SW 1271 (cell line): ENCODE results near the gene OLFM3.

Experiments
- DNase-seq, 2 experiments: peaks; one replicate each; lab custom pipeline; 2025; lab: John Stamatoyannopoulos, UW

Gene OLFM3

DNA sequence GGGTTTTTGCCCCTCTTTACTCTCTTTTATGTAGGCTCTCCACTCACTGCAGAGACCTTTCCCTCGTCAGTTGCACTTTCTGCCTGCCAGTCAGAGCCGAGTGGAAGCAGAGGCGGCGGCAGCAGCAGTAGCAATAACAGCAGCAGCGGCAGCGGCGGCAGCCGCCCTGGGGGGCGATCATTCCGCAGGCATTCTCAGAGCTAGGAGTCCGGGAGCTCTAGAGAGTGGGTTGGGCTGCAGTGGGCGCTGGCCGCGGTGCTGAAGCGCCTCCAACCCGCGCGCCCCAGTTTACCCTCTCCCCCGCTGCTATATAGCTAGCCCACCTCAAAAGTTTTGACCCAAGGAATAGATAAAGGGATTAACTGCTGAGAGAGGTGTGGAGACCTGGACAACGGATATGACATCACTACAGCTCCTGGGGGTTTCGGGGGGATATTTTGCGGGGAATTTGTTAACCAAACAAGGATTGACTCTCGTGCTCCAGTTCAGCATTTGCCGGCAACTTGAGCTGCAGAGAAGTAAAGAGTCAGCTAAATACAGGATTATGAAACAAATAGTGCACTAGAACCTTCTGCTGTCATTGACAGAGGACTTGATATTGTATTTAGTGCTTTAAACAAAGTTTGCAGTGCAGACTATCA, at the start of gene OLFM3:
OLFM3 (minus strand) TSS at position 102 of the 641 bp plus-strand sequence.
- DNase-seq = no peak

DNA sequence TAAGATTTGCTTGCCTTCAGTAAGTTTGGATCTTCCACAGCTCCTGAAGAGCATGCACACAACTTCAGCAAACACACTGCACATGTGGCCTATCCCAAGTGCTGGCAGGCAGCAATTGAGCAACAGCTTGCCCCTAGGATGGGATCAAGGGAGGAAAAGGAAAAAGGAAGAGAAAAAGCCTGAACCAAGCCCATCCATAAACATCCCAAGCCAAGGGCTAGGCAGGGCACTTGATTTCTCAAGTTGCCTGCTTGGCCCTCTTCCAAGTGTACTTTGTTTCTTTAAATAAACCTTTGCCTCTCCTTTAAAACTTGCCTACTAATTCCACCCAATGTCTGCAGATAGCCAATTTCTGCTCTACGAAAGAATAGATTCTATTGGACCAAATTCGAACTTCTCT, 49.0 kb upstream of the OLFM3 start:
- DNase-seq = no peak

DNA sequence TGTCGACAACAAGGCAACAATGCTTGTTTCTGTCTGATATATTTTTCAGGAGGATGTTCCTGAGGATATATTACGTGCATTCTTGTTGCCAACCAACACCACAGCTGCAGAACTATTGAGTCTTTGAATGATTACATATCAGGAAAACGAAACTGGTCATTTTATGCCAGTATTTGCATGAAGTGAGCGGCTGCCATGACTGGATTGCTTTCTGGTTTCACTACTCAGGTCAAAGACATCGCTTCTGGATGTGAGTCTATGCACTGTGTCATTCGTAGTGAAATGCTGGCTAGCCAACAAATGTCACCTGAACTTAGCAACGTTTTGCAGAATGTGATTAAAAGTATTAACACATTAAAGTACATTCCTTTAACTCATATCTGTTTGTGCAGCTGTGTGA, 35.8 kb upstream of the OLFM3 start:
- no peak for DNase-seq

DNA sequence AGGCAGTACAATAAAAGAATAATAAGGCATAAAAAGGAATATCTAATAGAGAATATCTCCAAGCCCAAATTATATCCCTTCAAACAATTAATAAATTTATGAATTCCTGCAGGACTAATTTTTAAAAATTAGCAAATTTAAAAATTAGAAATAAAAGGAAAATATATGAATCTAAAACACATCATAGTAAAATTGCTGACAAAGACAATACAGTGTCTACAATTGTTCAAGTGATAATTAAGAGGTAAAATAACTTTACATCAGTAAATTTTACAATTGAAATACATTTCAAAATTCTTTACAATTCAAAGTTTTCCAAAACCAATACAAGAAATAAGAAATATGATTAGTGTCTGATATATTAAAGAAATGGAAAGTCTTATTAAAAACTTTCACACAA, 22.8 kb upstream of the OLFM3 start:
- no peak for DNase-seq

DNA sequence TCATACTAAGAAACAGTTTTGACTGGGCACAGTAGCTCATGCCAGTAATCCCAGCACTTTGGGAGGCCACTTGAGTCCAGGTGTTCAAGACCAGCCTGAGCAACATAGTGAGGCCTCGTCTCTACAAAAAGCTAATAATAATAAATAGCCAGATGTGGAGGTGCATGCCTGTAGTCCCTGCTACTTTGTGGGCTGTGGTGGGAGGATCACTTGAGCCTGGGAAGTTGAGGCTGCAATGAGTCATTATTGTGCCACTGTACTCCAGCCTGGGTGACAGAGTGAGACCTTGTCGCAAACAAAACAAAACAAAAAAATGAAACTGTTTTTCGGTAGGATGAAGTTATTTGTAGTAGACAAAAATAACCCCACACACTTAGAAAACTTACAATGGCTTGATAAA, 19.0 kb upstream of the OLFM3 start:
- DNase-seq = no peak

DNA sequence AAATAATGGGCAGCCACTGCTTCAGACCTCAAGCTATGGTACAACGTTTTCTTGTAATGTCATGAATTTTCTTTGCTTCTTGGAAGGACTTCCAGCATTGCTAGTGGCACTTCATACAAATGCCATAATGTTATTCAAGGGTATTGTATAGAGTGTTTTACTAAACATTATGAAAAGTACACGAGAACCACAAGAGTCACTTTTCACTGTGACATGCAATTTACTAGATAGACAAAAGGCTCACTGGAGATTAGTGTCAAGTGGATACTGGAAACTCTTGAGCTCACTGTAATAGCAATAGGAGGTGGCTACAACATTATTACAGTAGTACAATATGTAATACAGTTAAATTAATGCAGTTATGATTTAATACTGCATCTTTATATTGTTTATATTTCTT, 5.3 kb upstream of the OLFM3 start:
- DNase-seq = no peak

DNA sequence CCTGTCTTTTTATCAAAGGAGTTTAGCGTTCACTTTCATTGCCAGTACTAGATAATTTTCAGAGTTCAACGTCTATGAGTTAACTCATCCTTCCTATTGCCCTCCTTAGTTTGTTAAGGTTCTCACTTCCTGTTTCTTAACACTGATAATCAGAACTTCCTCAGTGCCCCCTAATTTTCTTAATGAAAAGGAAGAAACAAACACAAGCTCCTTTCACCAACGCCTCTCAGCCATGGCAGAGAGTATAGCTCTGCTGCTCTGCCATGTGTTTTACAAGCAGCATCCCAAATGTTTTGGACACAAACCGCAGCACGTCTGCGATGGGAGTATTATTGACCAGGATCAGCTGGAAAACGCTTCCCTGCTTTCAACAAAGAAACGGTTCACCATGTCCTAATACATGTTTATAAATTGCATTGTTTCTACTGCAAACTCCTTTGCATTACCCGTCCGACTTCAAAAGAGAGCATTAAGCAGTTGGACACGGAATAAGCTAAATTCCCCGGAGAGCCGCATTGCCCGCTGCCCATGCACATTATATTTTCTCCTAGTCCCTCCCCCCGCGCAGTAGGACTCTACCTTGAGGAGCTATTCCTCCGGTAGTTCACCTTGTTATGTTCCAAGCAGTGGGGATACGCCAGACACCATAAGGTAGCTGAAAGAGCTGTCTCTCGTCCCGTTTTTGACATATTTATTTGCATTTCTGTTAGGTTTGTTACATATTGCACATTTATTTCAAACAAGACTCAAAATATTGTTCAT, 561 bp downstream of the OLFM3 start:
- DNase-seq = no peak

DNA sequence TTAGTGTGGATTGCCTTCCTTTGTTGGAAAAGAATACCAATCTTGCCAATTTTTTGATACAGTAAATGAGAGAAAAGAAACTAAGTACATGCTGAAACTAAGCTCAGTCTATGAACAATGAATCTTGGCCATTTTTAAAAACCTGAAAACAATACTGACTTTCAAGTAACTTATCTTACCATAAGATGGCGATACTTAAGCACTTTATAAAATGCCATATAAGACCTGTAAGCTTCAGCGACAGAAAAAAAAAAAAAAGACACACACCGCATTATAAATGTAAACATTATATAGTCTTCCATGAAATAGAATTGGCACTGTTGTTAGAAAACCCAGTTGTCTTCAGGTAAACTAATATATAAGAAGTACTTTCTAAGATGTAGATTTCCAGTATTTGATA, 3.0 kb downstream of the OLFM3 start:
- DNase-seq = peak in 1 of 2 experiments; percentile 17

DNA sequence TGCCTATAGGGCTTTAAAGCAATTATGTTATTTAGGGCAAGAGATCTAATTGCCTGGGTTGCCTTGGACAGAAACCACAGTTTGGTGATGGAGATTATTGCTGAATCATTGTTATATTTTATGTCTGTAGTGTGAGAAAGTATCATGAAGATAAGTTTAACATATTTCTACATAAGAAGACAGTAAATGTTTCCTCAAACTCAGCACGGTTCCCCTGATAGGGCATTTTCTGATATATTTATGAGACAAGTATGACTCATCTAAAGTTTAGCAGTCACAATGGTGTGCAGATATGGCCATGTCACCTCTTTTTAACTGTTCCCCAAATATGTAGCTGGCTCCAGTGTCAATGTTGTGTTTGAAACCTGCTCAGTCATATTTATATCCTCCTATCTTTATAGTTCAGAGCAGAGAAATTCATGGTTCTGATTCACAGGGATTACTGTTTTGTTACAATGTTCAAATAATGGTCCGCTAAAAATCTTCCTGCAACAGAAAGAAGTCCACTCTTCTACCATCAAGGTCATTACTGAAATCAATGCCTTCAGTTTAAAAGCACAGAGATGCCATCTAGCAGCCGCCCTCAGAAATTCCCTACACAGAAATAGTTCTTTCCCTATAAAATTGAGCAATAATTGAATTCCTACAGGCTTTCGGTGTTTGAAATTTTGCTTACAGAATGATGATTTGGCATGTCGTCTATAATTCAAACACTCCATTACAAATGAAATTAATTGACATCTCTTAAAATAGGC, 3.7 kb downstream of the OLFM3 start:
- no peak for DNase-seq

DNA sequence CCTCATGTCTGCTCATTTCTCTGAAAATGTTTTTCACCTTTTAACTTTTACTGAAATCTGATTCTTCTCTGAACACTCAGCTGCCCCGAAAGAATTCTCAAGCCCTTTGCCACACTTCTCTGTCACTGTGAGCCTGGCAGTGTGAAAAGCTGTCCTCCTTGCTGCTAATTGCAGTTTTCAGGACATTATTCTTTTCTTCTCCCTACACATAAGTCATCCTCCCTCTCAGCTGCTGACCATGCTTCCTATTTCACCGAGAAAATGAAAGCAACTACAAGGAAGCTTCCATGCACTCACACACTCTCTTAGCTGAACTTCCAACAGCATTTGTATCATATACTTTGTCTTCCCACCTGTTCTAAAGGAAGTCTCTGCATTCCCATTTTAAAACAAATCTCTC, 15.8 kb downstream of the OLFM3 start:
- DNase-seq = no peak

DNA sequence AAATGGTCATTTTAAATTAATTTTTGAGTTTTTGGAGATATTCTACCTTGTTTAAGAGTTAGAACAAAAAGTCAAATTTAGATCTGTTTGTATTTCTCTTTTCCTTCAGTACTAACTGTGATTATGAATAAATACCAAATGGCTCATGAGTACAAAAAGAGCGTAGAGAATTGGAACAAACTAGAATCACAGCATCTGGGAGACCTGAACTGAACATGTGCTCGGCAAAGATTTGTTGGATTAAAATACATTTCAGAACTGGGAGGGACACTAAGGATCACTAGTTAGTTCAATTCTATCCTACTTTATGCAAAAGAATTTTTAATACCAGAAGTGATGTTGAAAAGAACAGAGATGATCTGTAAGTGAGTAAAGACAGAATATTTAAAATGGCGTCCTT, 19.5 kb downstream of the OLFM3 start:
- no peak for DNase-seq

DNA sequence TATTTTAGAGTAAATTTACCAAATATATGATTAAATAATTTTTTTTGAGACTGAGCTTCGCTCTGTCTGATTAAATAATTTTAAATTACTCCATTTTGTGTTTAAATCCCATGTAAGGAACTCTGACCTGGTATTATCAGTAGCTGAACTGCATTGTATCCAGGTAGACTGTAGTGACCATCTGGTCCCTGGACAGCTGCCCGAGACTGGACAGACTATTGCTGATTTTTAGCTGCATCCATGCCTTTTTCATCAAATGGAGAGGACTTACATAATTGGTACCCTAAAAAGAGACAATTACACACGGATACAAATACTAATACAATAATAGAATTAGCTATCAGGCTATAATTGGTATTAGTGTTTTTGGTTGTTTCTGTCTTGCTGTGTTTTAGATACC, 20.6 kb downstream of the OLFM3 start:
- DNase-seq = no peak

DNA sequence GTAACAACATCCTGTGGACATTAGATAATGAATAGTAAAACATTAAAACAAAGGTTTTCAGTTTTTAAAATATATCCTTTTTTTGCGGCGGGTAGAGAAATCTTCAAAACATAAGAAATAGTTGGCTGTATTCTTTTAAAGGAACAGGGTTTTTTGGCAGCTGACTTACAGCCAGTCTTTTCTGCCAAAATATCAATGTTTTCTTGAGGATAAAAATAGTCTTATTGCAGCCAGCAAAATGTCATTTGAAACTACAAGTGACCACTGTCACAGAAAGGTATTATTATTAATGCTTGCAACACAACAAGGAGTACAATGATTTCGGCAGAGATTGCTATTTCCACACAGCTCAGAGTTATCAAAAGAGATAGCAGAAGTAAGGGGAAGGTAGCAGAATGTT, 21.4 kb downstream of the OLFM3 start:
- DNase-seq = no peak

DNA sequence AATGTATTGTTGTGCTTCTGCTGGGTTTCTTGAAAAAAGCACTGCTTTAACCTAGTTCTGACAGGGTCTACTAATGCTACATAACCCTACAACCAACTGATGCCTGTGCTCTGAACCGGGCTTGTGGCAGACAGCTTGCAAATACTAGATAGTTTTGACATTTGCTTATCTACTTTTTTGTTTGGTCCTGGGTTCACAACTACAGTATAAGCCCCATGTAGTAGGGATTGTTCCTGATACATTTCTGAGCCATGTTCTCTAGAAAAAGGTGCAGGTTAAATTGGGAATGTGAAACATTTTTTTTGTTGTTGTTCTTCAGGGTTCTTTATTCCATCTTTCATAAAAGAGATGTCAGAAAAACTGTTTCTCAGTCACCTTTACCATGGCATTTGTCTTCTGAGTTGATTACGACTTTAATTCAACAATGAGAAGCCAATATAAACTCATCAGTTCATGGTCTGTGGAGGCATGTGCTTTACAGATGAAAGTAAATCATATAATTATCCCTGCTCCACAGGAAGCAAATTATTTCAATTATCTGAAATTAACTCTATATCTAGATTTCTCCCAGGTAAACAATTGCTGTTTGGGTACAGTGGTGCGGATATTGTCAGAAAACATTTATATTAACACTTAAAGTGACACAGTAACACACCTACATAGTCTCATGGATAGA, 22.0 kb downstream of the OLFM3 start:
- DNase-seq = no peak

DNA sequence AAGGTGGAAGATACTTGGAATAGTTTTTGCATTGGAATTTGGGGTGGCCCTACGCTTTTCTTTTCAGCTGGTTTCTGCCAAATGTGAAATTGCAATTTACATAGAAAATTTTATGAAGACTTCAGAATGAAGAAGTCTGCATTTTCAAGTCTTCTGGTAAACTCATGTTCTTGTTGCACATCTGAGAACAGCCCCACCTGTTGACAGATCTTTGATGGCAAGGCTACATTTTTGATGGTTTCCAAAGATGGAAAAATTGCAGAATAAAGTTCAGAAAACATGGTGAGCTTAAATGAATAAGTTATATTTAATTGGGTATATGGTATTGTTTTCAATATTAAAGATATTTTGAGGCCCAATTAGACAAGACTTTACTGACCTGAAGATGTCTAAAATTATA, 25.4 kb downstream of the OLFM3 start:
- DNase-seq = no peak

DNA sequence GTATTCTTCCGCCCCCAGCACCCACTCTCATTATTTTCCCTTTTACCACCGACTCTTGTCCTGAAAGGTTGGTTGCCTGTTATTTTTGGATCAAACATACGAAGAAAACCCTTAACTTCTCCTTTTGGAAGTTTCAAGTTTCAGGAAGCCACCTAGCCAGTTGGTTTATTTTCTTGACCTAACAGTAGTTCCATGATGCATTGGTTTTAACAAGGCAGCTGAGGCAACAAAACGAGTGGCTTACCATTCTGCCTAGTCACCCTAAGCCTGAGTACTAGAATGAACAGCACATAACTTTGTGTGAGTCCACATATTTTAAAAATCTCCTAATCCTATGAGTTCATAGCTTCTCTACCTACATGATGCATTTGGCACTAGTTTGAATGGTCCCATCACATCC, 28.9 kb downstream of the OLFM3 start:
- no peak for DNase-seq

DNA sequence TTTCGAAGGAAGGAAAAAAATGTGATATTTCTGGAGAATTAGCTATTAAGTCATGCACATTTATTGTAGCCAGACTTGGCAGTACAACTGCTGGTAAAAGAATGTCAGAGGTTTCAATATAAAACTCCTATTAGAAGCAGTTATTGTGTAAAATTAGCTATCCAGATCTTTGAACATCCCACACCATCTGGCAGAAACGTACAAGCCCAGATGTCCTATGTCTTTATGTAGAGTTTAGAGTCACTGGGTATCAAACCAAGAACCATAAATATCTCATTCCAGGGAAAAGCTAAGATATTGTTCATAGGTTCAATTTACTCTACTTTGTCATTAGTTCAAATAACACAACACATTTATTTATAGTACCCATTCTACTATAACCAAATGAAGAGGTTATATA, 31.4 kb downstream of the OLFM3 start:
- DNase-seq = no peak

DNA sequence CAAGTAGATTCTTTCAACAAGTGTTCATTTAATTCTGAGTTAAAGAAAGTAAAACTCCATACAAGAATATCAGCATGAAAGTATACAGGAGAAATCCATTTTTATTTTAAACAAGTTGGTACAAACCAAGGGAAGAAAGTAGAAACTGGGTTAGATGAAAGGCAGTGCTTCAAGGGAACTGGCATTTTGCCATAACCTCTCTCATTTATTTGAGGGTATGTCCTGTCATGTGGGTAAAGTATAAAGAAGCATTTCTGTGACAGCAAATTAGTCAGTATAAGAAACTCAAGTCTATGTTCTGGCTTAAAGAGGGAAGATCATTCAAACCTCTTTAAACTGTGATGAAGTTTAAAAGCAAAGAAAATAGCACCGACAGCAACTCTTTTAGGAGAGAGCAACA, 32.0 kb downstream of the OLFM3 start:
- no peak for DNase-seq

DNA sequence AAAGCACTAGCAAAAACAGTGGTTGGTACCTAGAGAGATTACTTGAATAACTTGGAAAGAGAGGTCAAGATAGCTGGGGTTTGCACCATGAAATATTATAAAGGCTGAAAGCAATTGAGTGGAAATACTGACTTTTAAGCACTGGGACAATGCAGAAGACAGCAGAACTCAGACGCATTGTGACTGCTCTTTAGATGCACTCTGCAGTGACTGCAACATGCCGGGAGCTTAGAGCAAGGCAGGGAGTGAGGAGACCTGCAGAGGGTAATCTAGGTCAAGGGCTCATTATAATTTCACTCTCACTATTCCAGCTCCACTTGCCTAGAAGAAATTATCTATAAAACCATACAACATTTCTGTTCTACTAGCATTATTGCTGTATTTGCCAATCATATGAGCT, 36.6 kb downstream of the OLFM3 start:
- DNase-seq = no peak

DNA sequence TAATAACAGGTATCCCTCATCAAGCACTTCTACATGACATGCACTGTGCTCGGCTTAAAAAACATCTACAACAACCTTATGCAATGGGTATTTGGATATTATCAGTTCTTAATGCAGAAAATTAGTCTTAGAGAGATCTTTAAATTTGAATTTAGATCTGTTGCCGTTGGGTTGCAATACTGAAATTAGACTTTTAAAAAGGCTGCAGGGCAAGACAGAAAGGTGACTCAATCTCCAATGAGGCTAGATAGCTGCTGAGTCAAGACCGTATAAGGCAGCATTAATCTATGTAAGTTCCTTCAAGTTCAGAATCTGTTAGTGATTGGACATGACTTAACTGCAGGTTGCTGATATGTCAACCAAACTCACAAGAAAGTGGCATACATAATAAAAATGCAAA, 37.3 kb downstream of the OLFM3 start:
- no peak for DNase-seq

DNA sequence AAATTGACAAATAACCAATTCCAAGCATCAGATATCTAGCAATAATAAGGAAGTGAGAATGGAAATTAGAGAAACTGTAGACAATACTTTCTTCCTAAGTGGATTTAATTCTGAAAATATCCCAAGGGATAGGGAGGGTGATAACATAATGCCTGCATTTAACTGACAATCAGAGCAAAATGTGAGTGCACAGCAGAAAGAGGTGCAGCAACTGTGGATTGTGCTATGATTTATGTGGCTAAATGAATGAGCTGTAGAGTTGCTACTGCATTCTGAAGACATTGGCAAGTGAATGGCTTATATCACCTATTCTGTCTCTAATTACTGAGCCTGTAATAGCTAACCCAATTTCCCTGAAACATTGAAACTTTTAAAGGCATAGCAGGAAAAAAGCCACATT, 39.0 kb downstream of the OLFM3 start:
- DNase-seq = no peak

DNA sequence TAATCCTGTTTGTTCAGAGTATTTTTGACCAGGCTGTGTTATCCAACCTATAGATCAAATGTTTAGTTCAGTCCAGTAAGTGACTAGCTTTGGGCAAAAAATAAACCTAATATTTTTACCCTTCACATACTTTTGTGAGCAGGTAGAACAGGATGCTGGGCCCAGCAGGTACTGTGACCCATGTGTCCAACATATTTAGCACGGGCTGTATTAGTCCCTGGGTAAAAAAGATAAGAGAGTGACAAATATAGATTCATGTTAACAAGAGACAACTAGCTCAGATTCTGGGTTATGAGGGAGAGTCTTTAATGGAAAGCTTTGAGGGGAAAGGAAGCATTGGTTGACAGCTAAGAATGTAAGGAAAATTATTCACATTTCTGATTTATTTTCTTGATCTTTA, 43.1 kb downstream of the OLFM3 start:
- no peak for DNase-seq

DNA sequence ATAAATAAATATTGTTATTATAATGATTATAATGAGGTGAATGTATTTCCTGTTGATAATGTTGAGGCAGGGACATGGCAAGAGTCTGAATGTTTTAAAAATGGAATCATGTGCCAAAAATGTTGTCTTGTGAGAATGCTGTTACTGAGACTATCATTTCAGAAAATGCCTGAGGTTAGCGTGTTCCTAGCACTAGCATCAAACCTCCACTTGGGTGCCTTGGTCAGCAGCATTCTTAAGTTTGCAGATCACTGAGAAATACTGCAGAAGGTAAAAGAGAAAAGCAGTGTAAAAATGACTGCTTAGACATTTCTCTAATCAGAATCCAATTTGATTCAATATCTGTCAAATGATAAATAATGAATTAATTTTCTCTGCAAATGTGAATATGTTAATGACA, 50.8 kb downstream of the OLFM3 start:
- DNase-seq = no peak
